GM10266 (cell line): ENCODE measurements around the gene EFR3B.

ENCODE experiments used
- DNase-seq: peaks from one replicate; pipeline ENCODE4 v3.0.0; 2012; ENCODE audit errors: extremely low spot score
- CTCF ChIP-seq: IDR thresholded peaks from 2 replicates; pipeline ENCODE4 v1.5.1; 2012; ENCODE audit warnings: mild to moderate bottlenecking, low read depth; ENCODE audit not compliant: control insufficient read depth, insufficient read depth; ENCODE audit errors: missing control alignments

The EFR3B gene

GRCh38 chr2:25188405-25188804 lies 146.5 kb downstream of the EFR3B start:
- TF ChIP-seq CTCF, result no peak
- no peak for DNase-seq

- DNase-seq, result no peak
- no peak for TF ChIP-seq CTCF
Observed at GRCh38 chr2:25190536-25190935, 148.7 kb downstream of the EFR3B start.

DNA sequence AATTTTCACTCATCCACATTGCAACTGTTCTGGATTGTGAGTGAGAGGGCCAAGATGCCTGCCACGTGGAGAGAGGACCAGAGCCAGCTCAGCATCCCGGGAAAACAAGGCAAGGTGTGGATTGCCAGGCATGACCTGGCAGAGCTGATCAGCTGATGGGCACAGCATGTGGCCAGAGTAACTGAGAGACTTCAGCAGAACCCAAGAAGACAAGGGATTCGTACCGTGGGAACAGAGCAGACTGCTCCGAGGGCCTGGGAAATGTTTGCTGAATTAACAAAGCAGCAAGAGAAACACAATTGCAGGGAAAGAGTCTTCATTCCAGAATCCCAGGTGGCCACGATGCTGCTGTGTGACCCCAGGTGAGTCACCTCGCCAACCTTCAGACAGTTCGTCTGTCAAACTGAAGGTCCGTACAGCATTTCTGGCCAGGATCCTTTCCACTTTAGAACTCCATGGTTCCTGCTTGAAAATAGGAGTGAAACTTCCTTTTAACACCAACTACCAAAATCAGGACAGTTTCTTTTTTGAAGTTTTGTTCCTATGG lies 152.8 kb downstream of the EFR3B start:
- no peak for TF ChIP-seq CTCF
- no peak for DNase-seq

- no peak for TF ChIP-seq CTCF
- DNase-seq, result no peak
Observed at GRCh38 chr2:25197336-25198208, 155.7 kb downstream of the EFR3B start.

DNA sequence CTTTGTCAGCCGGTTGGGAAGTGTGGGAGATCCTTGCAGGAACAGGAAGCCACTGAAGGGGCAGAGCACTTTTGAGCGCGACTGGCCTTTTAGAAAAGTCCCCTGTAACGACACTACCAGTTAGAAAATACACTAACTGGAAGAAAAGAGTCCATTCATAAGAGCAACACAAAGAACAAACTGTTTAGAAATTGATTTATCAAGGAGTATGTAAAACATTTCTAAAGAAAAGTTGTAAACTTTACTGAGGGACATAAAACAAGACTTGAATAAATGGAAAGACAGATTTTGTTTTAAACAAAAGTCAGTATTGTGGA lies 156.3 kb downstream of the EFR3B start:
- no peak for TF ChIP-seq CTCF

GRCh38 chr2:25198576-25198975 lies 156.7 kb downstream of the EFR3B start:
- DNase-seq, result no peak
- TF ChIP-seq CTCF, result no peak

More for the DNA sequence above, 156.3 kb downstream of the EFR3B start:
- no peak for DNase-seq

GRCh38 chr2:25201265-25201664 lies 159.4 kb downstream of the EFR3B start:
- no peak for DNase-seq
- TF ChIP-seq CTCF, result peak; percentile 26
